Activated CD4-positive, alpha-beta T cell treated with anti-CD3 and anti-CD28 coated beads, Interleukin-2, amount 10 ng/mL, durations not matched to agents 7 days and 5 days (primary cell): ENCODE measurements around the gene ACAA1. TPM values are rescaled to one million over a fixed set of nuclear protein-coding genes. Genes with fewer than 3 reads are reported as not detected.

Source experiments
- CTCF ChIA-PET: fragments of 350-600 bp; sonication (Branson Sonifier 250); formaldehyde crosslinking; loops from one replicate; lab custom pipeline; 2021; ENCODE audit warnings: antibody characterized with exemption; lab: Charles Lee
- POLR2A ChIA-PET: fragments of 350-600 bp; sonication (Branson Sonifier 250); formaldehyde crosslinking; loops from one replicate; lab custom pipeline; 2021; ENCODE audit warnings: antibody characterized with exemption; lab: Charles Lee
- DNase-seq: peaks from one replicate; pipeline ENCODE4 v3.0.0-alpha.2; 2020
- H3K27ac Mint-ChIP-seq: one replicate; pipeline ENCODE4 v1.8.0; 2021; ENCODE audit warnings: mild to moderate bottlenecking, moderate library complexity, mixed read lengths
- H3K27me3 Mint-ChIP-seq: one replicate; pipeline ENCODE4 v1.8.0; 2021; ENCODE audit warnings: mixed read lengths
- H3K36me3 Mint-ChIP-seq: one replicate; pipeline ENCODE4 v1.8.0; 2021; ENCODE audit warnings: low read depth, mixed read lengths
- H3K4me1 Mint-ChIP-seq: one replicate; pipeline ENCODE4 v1.8.0; 2021; ENCODE audit warnings: mixed read lengths
- H3K4me3 Mint-ChIP-seq: one replicate; pipeline ENCODE4 v1.8.0; 2021; ENCODE audit warnings: mild to moderate bottlenecking, moderate library complexity, mixed read lengths
- H3K9me3 Mint-ChIP-seq: one replicate; pipeline ENCODE4 v1.8.0; 2021; ENCODE audit warnings: mixed read lengths
- total RNA-seq, 2 experiments: library from RNA; stranded (reverse); gene quantifications; one replicate each; pipeline ENCODE4 v1.2.3, GENCODE V29; 2021

ACAA1 gene
- total RNA-seq, 2 experiments from 2014 or later: 93.8 to 114 TPM

- Mint-ChIP-seq H3K36me3 (no peaks in the 10 kb centered on the region), H3K4me1 (no peaks in the 10 kb centered on the region), H3K27ac (no peak overlapping the region), H3K27me3 (no peaks in the 10 kb centered on the region), H3K4me3 (no peak overlapping the region), H3K9me3 (no peaks in the 10 kb centered on the region)
- ChIA-PET POLR2A (no interaction called here), CTCF (interaction anchor here (1.0 kb wide), 1 partner anchor 138 kb away, joined by 3 read pairs; no protein-coding TSS in a partner anchor)
- no peak for DNase-seq
These were observed 24.6 kb downstream of the ACAA1 start for GRCh38 chr3:38112378-38112761.

- Mint-ChIP-seq H3K27ac (no peak overlapping the region), H3K4me1 (no peaks in the 10 kb centered on the region), H3K36me3 (no peaks in the 10 kb centered on the region), H3K9me3 (no peaks in the 10 kb centered on the region), H3K27me3 (no peaks in the 10 kb centered on the region), H3K4me3 (no peak overlapping the region)
- no peak for DNase-seq
- ChIA-PET CTCF (interaction anchor here (1.0 to 1.1 kb wide), 2 partner anchors 17 to 137 kb away, joined by 3 read pairs; no protein-coding TSS in a partner anchor), POLR2A (no interaction called here)
These were observed 25.1 kb downstream of the ACAA1 start for GRCh38 chr3:38111696-38112377.

- ChIA-PET CTCF (interaction anchor here (1.0 to 1.1 kb wide), 2 partner anchors 17 to 137 kb away, joined by 3 read pairs; no protein-coding TSS in a partner anchor), POLR2A (no interaction called here)
- H3K4me3 Mint-ChIP-seq: no peak overlapping the region
- H3K36me3 Mint-ChIP-seq: no peaks in the 10 kb centered on the region
- no peaks in the 10 kb centered on the region for H3K4me1 Mint-ChIP-seq
- no peaks in the 10 kb centered on the region for H3K9me3 Mint-ChIP-seq
- no peak overlapping the region for H3K27ac Mint-ChIP-seq
- H3K27me3 Mint-ChIP-seq: no peaks in the 10 kb centered on the region
- DNase-seq: no peak
These were observed 25.7 kb downstream of the ACAA1 start for GRCh38 chr3:38111201-38111600.

GRCh38 chr3:38110314-38111050 lies 26.4 kb downstream of the ACAA1 start:
- DNase-seq: no peak
- ChIA-PET POLR2A (no interaction called here), CTCF (interaction anchor here (0.5 to 1.1 kb wide), 3 partner anchors 8 to 42 kb away, joined by 3 to 5 read pairs (median 4); no protein-coding TSS in a partner anchor)
- no peaks in the 10 kb centered on the region for H3K9me3 Mint-ChIP-seq
- peaks cover 2% of the 10 kb centered on the region for H3K27me3 Mint-ChIP-seq
- no peaks in the 10 kb centered on the region for H3K36me3 Mint-ChIP-seq
- no peaks in the 10 kb centered on the region for H3K4me1 Mint-ChIP-seq
- no peak overlapping the region for H3K27ac Mint-ChIP-seq
- H3K4me3 Mint-ChIP-seq: no peak overlapping the region

GRCh38 chr3:38109580-38110313 lies 27.2 kb downstream of the ACAA1 start:
- H3K9me3 Mint-ChIP-seq: peaks cover 3% of the 10 kb centered on the region
- no peaks in the 10 kb centered on the region for H3K4me1 Mint-ChIP-seq
- no peak overlapping the region for H3K27ac Mint-ChIP-seq
- no peak overlapping the region for H3K4me3 Mint-ChIP-seq
- ChIA-PET CTCF (interaction anchor here (0.5 to 1.0 kb wide), 4 partner anchors 9 to 43 kb away, joined by 3 to 5 read pairs (median 4); no protein-coding TSS in a partner anchor), POLR2A (no interaction called here)
- H3K36me3 Mint-ChIP-seq: no peaks in the 10 kb centered on the region
- DNase-seq: no peak
- peaks cover 4% of the 10 kb centered on the region for H3K27me3 Mint-ChIP-seq

GRCh38 chr3:38108649-38109579 lies 28.0 kb downstream of the ACAA1 start:
- H3K9me3 Mint-ChIP-seq: peaks cover 3% of the 10 kb centered on the region
- POLR2A ChIA-PET: no interaction called here
- CTCF ChIA-PET: interaction anchor here (0.6 to 1.0 kb wide), 5 partner anchors 10 to 134 kb away, joined by 3 to 5 read pairs (median 3); no protein-coding TSS in a partner anchor
- no peaks in the 10 kb centered on the region for H3K4me1 Mint-ChIP-seq
- H3K36me3 Mint-ChIP-seq: no peaks in the 10 kb centered on the region
- peaks cover 8% of the 10 kb centered on the region for H3K27me3 Mint-ChIP-seq
- DNase-seq: no peak
- no peak overlapping the region for H3K27ac Mint-ChIP-seq
- no peak overlapping the region for H3K4me3 Mint-ChIP-seq

- peaks cover 3% of the 10 kb centered on the region for H3K9me3 Mint-ChIP-seq
- H3K27me3 Mint-ChIP-seq: peaks cover 9% of the 10 kb centered on the region
- H3K4me3 Mint-ChIP-seq: no peak overlapping the region
- H3K36me3 Mint-ChIP-seq: no peaks in the 10 kb centered on the region
- CTCF ChIA-PET: interaction anchor here (0.6 to 1.0 kb wide), 3 partner anchors 11 to 366 kb away, joined by 3 read pairs; no protein-coding TSS in a partner anchor
- H3K27ac Mint-ChIP-seq: no peak overlapping the region
- POLR2A ChIA-PET: no interaction called here
- no peaks in the 10 kb centered on the region for H3K4me1 Mint-ChIP-seq
- DNase-seq: no peak
These were observed 28.8 kb downstream of the ACAA1 start for GRCh38 chr3:38107911-38108648.

- CTCF ChIA-PET: no interaction called here
- H3K9me3 Mint-ChIP-seq: peaks cover 3% of the 10 kb centered on the region
- DNase-seq: no peak
- no peak overlapping the region for H3K27ac Mint-ChIP-seq
- no peaks in the 10 kb centered on the region for H3K36me3 Mint-ChIP-seq
- no peaks in the 10 kb centered on the region for H3K4me1 Mint-ChIP-seq
- no peak overlapping the region for H3K4me3 Mint-ChIP-seq
- POLR2A ChIA-PET: no interaction called here
- peaks cover 11% of the 10 kb centered on the region for H3K27me3 Mint-ChIP-seq
These were observed 31.4 kb downstream of the ACAA1 start for GRCh38 chr3:38105525-38105924.

GRCh38 chr3:38102444-38102814 lies 34.5 kb downstream of the ACAA1 start:
- H3K4me1 Mint-ChIP-seq: no peaks in the 10 kb centered on the region
- H3K27me3 Mint-ChIP-seq: peaks cover 11% of the 10 kb centered on the region
- no peaks in the 10 kb centered on the region for H3K36me3 Mint-ChIP-seq
- no peak overlapping the region for H3K4me3 Mint-ChIP-seq
- peaks cover 3% of the 10 kb centered on the region for H3K9me3 Mint-ChIP-seq
- DNase-seq: no peak
- POLR2A ChIA-PET: no interaction called here
- H3K27ac Mint-ChIP-seq: no peak overlapping the region
- CTCF ChIA-PET: interaction anchor here (1.0 to 1.1 kb wide), 2 partner anchors 16 to 225 kb away, joined by 3 read pairs; no protein-coding TSS in a partner anchor

- Mint-ChIP-seq H3K4me1 (no peaks in the 10 kb centered on the region), H3K27me3 (peaks cover 11% of the 10 kb centered on the region), H3K27ac (no peak overlapping the region), H3K4me3 (no peak overlapping the region), H3K9me3 (peaks cover 3% of the 10 kb centered on the region), H3K36me3 (no peaks in the 10 kb centered on the region)
- ChIA-PET POLR2A (no interaction called here), CTCF (interaction anchor here (1.0 kb wide), 1 partner anchor 225 kb away, joined by 3 read pairs; no protein-coding TSS in a partner anchor)
- no peak for DNase-seq
These were observed 35.0 kb downstream of the ACAA1 start for GRCh38 chr3:38101811-38102443.

- Mint-ChIP-seq H3K27me3 (peaks cover 9% of the 10 kb centered on the region), H3K4me3 (no peak overlapping the region), H3K4me1 (no peaks in the 10 kb centered on the region), H3K36me3 (no peaks in the 10 kb centered on the region), H3K27ac (no peak overlapping the region), H3K9me3 (peaks cover 3% of the 10 kb centered on the region)
- ChIA-PET POLR2A (no interaction called here), CTCF (no interaction called here)
- no peak for DNase-seq
These were observed 36.4 kb downstream of the ACAA1 start for GRCh38 chr3:38100498-38100897.
